Measurements from ENCODE around the gene L3MBTL3.

L3MBTL3 gene

GRCh38 chr6:130189531-130190397 lies 171.4 kb downstream of the L3MBTL3 start:
- Histone ChIP-seq H3K9ac (ENCODE audit: low read length) (no peak overlapping the region), H3K27ac (ENCODE audit: low read length) (no peak overlapping the region), H3K27me3 (ENCODE audit: control insufficient read depth, insufficient read depth, low read length) (no peaks in the 10 kb centered on the region), H3K4me1 (ENCODE audit: control insufficient read depth, low read depth, low read length) (peaks cover 27% of the 10 kb centered on the region), H3K36me3 (ENCODE audit: control insufficient read depth, low read depth, low read length) (no peaks in the 10 kb centered on the region), H3K9me3 (ENCODE audit: control insufficient read depth, low read depth, low read length) (no peaks in the 10 kb centered on the region), H3K4me3 (ENCODE audit: low read length) (no peak overlapping the region)
